HG02610 (cell line): ENCODE results near the gene DYNC1LI2.
A peak's percentile ranks its signal among the peaks of the same experiment; 100 is the strongest.
"Not testable (repeated sequence)": the region's sequence is repeated elsewhere in the genome, so short reads cannot be mapped to it uniquely, and the experiment has no call there.

ENCODE experiments used
- ATAC-seq: cut with Tn5 transposase; IDR thresholded peaks from one replicate; pipeline ENCODE4 v1.9.1; 2021; ENCODE audit warnings: mild to moderate bottlenecking, moderate library complexity; ENCODE audit not compliant: unreplicated experiment

The DYNC1LI2 gene

DNA sequence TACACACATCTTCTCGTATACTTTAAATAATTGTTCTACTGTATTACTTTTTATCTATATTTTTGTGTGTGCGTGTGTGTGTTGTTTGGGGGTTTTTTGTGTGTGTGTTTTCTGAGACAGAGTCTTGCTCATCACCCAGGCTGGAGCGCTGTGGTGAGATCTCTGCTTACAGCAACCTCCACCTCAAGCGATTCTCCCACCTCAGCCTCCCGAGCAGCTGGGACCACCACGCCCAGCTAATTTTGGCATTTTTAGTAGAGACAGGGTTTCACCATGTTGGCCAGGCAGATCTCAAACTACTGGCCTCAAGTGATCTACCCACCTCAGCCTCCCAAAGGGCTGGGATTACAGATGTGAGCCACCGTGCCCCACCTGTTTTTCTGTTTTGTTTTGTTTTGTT, 53.4 kb downstream of the DYNC1LI2 start:
- no peak for ATAC-seq

DNA sequence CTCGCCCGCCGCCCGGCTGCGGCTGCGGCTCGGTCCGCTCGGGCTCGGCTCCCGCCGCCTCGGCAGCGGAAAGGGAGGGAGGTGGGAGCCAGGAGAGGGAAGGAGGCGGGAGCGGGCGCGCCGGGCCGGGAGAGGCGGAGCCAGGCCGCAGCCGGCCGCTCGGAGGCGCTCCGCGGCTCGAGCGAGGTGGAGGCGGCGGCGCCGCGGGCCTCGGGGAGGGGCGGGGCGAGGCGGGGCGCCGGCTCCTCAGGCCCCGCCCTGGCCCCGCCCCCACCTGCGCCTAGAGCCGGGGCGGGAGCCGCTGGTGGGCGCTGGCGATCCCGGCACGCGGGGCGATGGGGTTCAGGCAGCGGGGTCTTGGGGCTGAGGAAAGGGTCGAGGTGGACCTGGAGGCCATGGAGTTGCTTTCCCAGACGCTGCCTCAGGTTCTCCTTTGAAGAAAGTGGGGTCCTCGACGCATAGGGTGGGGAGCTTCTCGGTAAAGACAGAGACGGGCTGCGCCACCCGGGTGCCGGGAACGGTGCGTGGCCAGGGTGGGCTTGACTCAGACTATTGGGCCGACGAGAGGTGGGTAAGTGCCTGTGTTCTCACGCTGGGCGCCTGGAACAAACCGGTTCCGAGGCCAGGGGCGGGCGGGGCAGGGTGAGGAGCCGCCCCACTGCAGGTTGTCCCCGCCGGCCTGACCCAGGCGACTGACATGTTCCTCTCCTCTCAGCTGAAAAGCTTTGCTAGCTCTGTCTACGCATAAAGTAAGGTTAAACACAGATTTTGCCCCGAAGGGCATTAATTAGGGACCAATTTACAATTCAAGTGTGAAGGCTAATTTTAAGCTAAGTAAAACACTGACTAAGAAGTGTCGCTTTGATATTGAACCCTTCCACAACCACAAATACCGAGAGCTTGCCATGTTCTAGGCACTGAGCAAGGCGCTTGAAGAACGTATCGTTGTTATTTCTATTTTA, 54.5 kb downstream of the DYNC1LI2 start, which contains the start of gene CMTM4:
Gene CMTM4, minus strand, starts transcription at position 75 of the 962 bp plus-strand sequence. CDS start 218 bp downstream, outside the sequence.
- ATAC-seq: peak; percentile 93

DNA sequence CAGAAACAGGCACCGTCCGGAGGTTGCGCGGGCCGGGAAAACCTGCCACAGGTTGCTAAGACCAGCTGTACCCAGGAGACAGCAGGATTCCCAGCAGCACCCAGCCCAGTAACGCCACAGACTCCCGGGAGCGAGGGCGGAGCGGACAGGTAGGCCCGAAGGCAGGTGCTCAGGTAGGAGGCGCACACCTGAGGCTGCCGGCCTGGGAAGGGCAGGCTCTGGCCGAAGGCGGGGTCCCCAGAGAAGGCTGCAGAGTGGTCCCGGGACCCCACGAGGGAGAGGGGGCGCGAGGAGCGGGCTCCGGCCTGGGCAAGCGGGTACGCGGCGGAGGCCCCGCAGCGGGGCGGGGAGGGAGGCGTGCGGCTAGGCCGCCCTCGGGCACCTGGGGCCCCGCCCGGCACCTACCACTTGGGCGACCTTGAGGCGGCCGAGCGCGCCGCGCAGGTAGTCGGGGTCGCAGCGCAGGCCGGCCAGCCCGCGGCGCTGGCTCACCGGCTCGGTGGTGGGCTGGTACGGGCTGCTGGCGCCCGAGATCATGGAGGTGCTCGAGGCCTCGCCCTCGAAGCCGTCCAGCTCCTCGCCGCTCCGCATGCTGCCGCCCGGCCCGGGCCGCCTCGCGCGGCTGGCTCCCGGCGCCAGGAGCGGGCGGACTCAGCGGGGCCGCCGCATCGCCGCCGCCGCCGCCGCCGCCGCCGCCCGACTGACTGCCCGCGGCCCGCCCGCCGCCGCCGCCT, 55.3 kb downstream of the DYNC1LI2 start:
- ATAC-seq: peak; percentile 35

DNA sequence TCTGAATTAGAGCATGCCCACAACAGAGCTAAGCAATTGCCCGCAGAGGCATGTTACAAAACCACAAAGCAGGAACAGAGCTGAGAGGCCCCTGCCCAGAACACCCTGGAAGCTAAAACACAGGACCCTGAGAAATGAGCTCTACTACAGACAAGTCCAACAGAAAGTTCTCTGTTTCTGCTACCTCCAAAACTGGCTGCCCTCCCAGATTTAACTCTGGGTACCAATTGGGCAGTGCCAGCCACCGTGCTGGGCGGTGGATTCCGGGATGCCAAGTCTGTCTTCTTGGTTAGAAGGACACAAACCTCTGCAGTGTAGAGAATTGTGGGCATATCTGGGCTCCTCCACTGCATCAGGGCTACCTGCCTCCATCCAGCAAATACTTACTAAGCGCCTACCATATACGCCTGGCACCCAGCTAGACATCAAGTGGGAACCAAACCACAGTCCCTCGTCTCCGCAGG, 55.9 kb downstream of the DYNC1LI2 start:
- no peak for ATAC-seq

DNA sequence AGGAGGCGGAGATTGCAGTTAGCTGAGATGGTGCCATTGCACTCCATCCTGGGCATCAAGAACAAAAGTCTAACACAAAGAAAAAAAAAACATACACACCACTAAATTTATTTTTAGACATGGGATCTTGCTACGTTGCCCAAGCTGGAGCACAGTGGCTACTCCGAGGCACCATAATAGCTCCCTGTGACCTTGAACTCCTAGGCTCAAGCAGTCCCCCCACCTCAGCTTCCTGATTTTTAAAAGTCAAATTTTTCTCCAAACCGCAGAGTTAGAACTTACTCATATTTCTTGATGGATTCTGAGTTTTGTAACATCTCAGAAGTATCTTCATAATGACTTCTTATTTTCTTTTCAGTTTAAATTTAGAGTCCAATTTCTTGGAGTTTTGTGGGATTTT, 58.3 kb downstream of the DYNC1LI2 start:
- ATAC-seq: no peak

DNA sequence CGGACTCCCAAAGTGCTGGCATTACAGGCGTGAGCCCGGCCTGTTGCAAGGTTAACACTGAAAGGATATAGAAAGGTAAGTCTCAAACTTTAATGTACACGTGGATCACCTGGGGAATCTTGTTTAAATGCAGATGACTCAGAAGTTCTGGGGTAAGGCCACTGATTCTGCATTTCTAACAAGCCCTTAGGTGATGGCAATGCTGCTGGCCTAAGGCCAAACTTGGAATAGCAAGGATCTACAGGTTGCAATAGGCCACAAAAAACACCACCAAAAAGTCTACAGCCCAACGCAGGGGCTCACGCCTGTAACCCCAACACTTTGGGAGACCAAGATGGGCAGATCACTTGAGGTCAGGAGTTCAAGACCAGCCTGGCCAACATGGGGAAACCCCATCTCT, 59.1 kb downstream of the DYNC1LI2 start:
- no peak for ATAC-seq

DNA sequence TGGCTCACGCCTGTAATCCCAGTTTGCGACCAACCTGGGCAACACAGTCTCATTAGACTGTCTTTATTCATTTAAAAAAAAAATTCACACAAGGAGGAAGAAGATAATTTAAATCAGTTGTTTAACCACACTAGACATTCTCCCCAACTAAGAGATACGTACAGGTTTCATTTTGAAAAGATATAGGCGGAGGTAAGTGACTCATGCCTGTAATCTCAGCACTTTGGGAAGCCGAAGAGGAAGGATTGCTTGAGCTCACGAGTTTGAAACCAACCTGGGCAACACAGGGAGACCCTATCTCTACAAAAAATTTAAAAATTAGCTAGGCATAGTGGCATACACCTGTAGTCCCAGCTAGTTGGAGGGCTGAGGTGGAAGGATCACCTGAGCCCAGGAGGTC, 60.2 kb downstream of the DYNC1LI2 start:
- no peak for ATAC-seq

DNA sequence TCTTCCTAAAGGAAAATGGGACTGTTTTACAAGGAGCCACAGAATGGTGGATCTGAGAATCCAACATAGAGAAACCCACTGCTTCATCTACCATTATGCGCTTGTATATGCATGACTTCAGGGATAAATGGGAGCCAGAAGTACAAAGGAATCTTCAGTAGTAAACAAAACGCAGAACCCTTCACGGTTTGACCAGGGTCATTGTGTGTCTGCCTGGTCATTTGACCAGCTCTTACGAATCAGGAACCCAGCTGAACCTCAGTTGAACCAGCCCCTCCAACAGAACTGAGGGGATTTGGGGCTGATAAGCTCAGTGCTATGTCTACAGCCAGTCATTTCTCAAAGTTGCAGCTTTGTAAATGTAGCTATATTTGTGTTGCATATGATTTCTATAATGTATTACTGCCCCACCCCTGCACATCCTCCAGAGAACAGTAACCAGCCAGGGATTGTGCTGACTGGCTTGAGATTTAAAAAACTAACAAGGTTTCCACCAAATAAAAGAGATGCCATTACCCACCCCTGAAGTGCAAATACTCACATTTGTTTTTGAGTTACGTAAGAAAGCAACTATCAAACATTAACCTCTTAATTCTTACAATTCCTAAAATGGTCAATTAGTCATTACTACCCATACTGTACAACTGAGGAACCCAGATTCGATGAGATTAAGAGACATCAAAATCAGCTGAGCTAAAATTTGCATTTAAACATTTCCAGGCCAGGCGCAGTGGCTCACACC, 61.1 kb downstream of the DYNC1LI2 start:
- no peak for ATAC-seq

DNA sequence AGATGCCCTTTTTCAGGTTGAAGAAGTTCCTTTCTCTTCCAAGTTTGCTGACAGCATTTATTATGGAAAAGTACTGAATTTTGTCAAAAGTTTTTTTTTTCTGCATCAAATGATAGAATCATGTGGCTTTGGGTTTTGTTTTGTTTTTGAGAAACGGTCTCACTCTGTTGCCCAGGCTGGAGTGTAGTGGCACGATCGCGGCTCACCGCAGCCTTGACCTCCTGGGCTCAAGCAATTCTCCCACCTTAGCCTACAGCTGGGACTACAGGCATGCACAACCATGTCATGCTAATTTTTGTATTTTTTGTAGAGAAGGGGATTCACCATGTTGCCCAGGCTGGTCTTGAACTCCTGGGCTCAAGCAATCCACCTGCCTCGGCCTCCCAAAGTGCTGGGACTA, 62.1 kb downstream of the DYNC1LI2 start:
- ATAC-seq: no peak

DNA sequence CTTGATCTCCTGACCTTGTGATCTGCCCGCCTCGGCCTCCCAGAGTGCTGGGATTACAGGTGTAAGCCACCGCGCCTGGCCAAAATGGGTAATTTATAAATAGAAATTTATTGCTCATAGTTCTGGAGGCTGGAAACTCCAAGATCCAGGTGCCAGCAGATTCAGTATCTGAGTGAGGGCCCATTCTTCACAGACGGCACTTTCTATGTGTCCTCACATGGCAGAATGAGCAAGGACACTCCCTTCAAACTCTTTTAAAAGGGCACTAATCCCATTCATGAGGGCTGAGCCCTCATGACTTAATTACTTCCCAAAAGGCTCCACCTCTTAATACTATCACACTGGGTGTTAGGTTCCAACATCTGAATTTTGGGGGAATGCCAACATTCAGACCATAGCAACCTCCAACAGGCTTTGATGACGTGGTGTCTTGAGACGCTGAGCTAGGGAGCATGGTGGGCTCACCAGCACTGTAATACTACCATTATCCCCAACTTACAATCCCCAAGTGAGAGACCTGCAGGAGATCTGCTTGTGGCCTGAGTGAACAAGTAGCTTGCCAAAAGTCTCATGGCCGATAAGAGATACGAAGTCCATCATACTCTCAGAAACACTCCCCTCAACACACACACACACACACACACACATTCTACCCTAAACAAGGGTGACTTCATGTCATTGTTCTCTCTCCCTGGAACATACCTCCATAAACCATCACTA, 63.3 kb downstream of the DYNC1LI2 start:
- ATAC-seq: no peak

DNA sequence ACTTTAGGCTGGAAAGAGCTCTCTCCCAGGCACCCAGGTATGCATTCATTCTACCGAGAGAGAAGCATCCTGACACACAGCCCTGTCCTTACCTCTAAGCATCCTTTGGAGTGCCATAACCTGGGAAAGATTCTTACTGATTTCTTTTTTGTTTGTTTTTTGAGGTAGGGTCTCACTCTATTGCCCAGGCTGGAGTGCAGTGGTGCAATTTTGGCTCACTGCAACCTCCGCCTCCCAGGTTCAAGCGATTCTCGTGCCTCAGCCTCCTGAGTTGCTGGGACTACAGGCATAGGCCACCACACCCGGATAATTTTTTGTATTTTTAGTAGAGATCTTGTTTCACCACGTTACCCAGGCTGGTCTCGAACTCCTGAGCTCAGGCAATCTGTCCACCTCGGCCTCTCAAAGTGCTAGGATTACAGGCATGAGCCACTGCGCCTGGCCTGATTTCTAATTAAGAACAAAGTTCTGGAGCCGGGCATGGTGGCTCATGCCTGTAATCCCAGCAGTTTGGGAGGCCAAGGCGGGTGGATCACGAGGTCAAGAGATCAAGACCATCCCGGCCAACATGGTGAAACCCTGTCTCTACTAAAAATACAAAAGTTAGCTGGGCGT, 65.8 kb downstream of the DYNC1LI2 start:
- ATAC-seq: not testable (repeated sequence)

DNA sequence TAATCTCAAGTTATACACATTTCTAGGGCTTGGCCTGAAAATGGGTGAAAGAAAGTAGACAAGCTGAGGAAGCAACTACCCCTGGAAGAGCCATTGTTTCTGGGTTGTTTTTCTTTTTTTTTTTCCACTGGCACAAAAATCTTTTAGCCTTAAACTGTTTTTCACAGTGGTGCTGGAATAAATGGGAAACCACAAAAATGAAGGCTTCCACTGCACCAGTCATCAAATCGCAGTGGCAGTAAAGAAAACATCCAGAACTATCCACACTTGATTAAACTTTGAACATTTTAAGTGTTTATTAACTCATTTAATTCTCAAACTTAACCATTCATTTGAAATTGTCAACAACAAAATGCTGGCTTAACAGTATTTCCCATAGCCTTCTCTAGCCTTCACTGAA, 69.1 kb downstream of the DYNC1LI2 start:
- ATAC-seq: no peak

DNA sequence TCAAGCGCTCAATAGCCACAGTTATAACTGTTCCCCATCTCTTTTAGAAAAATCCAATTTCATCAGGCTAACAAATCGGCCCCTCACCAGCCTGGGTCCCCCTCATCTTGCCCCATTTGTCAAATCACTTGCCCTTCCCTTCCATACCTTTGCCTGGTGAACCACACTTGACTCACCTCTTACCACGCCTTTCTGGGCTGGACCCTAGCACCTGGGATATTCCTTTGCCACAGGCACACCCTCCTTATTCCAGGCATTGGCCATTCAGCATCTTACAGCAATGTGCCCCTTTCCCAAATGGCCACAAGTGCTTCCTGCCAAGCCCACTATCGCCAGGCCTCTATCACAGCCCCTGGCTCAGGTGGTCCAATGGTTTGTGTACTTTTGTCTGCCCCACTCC, 69.7 kb downstream of the DYNC1LI2 start:
- ATAC-seq: no peak

DNA sequence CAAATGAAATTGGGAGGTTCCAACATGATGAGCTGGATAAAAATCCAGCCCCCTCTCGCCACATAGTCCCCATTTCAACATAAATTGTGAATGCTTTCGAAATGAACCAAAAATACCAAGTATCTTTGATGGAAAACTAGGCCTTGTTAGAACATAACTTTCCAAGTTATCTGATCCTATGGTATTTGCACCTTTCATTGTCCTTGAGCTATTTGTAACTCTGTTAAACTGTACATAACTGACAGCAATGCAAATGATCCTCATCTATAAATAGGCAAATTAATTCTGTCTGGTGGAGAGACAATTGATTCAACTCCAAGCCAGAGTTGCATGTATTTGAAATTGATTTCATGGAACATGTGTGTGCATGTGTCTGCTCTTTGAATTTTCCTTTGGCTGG, 73.1 kb downstream of the DYNC1LI2 start:
- no peak for ATAC-seq

DNA sequence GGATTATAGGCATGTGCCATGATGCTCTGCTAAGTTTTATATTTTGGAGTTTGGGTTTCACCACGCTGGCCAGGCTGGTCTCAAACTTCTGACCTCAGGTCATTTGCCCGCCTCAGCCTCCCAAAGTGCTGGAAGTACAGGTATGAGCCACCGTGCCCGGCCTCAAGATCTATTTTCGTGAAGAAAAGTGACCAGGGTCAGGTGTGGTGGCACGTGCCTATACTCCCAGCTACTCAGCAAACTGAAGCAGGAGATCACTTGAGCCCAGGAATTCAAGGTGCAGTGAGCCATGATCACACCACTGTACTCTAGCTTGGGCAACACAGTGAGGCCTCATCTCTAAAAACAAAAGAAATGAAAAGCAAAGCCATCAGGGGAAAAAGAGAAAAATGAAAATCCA, 73.6 kb downstream of the DYNC1LI2 start:
- no peak for ATAC-seq

DNA sequence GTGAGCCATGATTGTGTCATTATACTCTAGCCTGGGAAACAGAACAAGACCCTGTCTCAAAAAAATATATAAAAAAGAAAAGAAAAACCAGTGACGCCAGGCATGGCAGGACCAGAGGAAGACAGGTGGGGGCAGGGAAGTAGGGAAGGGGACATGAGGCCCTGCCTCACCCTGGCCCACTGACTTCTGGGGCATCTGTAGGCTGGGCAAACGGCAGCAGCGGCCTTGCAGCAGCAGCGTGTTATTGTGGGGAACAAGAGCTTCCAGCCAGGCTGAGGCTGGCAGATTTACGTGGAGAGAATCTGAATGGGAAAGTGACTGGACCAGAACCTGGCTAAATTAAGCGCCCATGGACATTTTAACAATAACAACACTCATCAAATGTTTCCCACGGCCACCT, 74.2 kb downstream of the DYNC1LI2 start:
- ATAC-seq: no peak

DNA sequence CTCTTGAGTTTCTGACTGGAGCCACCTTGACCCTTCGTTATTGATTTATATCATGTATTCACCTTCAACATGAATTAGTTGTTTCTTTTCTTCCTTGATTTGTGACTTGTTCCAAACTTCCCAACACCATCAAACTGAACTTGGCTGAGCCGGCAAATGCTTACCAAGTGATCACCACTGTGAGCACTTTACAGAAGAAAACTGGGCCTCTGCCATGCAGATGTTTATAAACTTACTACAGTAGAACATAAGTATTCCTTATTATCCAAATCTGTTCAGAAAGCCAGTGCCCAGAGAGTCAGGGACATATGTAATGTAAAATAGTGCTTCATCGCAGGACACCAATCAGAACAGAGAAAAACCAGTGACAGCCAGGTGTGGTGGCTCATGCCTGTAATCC, 74.8 kb downstream of the DYNC1LI2 start:
- no peak for ATAC-seq

DNA sequence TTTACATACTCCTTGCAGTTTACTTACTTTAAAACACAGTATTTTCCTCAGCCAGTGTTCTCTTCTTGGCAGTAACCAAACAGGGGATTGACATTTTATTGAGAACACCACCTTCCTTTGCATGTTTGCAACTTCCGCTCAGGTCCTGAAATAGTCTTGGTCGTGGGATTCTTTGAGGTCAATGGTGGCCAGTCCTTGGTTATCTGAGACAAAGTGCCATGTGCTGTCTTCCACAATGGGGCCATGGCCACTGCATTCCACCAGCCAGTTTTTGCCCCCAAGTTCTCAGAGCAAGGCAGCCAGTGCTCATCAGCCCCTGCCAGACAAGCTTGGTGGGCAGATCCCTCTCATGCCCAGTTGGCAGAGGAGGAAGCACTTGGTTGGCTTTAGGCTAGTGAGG, 77.7 kb downstream of the DYNC1LI2 start:
- ATAC-seq: no peak
